Ishikawa (cell line): ENCODE measurements around the gene COX8A.

ENCODE experiments used
- CEBPB ChIP-seq: IDR thresholded peaks from 2 replicates; pipeline ENCODE4 v1.6.1; 2012
- CREB1 ChIP-seq: IDR thresholded peaks from 2 replicates; pipeline ENCODE4 v1.6.1; 2012; ENCODE audit warnings: low read depth
- EGR1 ChIP-seq: IDR thresholded peaks from 2 replicates; pipeline ENCODE4 v1.6.1; 2012
- EP300 ChIP-seq: IDR thresholded peaks from 2 replicates; pipeline ENCODE4 v1.6.1; 2012; ENCODE audit warnings: borderline replicate concordance
- FOXM1 ChIP-seq: IDR thresholded peaks from 2 replicates; pipeline ENCODE4 v1.6.1; 2012; ENCODE audit warnings: low read depth, borderline replicate concordance
- NFIC ChIP-seq: IDR thresholded peaks from 2 replicates; pipeline ENCODE4 v1.6.1; 2012
- RAD21 ChIP-seq: IDR thresholded peaks from 2 replicates; pipeline ENCODE4 v1.6.1; 2012; ENCODE audit warnings: low read depth
- TAF1 ChIP-seq: IDR thresholded peaks from 2 replicates; pipeline ENCODE4 v1.6.1; 2012; ENCODE audit warnings: low read depth, mild to moderate bottlenecking
- TCF12 ChIP-seq: IDR thresholded peaks from 2 replicates; pipeline ENCODE4 v1.6.1; 2012; ENCODE audit warnings: low read depth
- TEAD4 ChIP-seq: IDR thresholded peaks from 2 replicates; pipeline ENCODE4 v1.6.1; 2012
- YY1 ChIP-seq: IDR thresholded peaks from 2 replicates; pipeline ENCODE4 v1.6.1; 2012; ENCODE audit warnings: low read depth
- ZBTB7A ChIP-seq: IDR thresholded peaks from 2 replicates; pipeline ENCODE4 v1.6.1; 2012; ENCODE audit warnings: low read depth
- TF ChIP-seq, protein P1 (sequence below): IDR thresholded peaks from 2 replicates; pipeline ENCODE4 v1.6.1; 2012
- TF ChIP-seq, protein P2 (sequence below): IDR thresholded peaks from 2 replicates; pipeline ENCODE4 v1.6.1; 2012
- TF ChIP-seq, protein P3 (sequence below): IDR thresholded peaks from 2 replicates; pipeline ENCODE4 v1.6.1; 2012; ENCODE audit warnings: low read depth, mild to moderate bottlenecking

The COX8A gene

DNA sequence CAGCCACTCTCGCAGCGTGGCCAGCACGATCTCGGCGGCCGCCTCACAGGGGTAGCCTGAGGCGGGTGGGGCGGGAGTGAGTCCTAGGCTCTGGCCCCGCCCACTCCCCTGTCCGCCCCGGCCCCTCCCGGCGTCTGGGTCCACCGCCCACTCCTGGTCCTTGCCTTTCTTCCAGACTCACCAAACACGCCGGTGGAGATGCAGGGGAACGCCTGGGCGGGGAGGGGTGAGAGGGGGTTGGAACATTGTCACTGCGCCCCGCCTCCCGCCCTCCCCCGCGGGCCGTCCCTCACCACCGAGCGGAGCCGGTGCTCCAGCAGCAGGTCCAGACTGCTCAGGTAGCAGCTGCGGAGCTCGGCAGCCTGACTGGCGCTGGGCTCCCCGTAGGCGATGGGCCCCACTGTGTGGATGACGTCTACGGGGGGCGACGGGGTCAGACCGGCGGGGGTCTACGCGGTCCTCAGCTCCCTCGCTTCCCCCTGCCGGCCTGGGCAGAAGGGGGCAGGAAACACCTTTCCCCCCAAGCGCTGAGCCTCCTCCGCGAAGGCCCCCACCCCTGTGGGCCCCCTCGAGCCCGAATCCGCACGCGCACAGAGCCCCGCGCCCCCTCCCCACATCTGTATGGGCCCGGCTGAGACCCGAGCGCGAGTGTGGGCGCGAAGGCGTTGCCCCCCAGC lies 25.1 kb downstream of the COX8A start:
- TF ChIP-seq FOXM1, result no peak
- no peak for TF ChIP-seq TAF1
- TF ChIP-seq ZBTB7A, result no peak
- no peak for TF ChIP-seq EGR1
- no peak for TF ChIP-seq EP300
- TF ChIP-seq TEAD4, result no peak
- TF ChIP-seq CREB1, result no peak
- TF ChIP-seq RAD21, result no peak
- no peak for TF ChIP-seq TCF12
- no peak for TF ChIP-seq CEBPB
- TF ChIP-seq, protein P1, sequence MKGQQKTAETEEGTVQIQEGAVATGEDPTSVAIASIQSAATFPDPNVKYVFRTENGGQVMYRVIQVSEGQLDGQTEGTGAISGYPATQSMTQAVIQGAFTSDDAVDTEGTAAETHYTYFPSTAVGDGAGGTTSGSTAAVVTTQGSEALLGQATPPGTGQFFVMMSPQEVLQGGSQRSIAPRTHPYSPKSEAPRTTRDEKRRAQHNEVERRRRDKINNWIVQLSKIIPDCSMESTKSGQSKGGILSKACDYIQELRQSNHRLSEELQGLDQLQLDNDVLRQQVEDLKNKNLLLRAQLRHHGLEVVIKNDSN, result no peak
- TF ChIP-seq, protein P2, sequence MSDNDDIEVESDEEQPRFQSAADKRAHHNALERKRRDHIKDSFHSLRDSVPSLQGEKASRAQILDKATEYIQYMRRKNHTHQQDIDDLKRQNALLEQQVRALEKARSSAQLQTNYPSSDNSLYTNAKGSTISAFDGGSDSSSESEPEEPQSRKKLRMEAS, result no peak
- TF ChIP-seq, protein P3, sequence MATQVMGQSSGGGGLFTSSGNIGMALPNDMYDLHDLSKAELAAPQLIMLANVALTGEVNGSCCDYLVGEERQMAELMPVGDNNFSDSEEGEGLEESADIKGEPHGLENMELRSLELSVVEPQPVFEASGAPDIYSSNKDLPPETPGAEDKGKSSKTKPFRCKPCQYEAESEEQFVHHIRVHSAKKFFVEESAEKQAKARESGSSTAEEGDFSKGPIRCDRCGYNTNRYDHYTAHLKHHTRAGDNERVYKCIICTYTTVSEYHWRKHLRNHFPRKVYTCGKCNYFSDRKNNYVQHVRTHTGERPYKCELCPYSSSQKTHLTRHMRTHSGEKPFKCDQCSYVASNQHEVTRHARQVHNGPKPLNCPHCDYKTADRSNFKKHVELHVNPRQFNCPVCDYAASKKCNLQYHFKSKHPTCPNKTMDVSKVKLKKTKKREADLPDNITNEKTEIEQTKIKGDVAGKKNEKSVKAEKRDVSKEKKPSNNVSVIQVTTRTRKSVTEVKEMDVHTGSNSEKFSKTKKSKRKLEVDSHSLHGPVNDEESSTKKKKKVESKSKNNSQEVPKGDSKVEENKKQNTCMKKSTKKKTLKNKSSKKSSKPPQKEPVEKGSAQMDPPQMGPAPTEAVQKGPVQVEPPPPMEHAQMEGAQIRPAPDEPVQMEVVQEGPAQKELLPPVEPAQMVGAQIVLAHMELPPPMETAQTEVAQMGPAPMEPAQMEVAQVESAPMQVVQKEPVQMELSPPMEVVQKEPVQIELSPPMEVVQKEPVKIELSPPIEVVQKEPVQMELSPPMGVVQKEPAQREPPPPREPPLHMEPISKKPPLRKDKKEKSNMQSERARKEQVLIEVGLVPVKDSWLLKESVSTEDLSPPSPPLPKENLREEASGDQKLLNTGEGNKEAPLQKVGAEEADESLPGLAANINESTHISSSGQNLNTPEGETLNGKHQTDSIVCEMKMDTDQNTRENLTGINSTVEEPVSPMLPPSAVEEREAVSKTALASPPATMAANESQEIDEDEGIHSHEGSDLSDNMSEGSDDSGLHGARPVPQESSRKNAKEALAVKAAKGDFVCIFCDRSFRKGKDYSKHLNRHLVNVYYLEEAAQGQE, result no peak

DNA sequence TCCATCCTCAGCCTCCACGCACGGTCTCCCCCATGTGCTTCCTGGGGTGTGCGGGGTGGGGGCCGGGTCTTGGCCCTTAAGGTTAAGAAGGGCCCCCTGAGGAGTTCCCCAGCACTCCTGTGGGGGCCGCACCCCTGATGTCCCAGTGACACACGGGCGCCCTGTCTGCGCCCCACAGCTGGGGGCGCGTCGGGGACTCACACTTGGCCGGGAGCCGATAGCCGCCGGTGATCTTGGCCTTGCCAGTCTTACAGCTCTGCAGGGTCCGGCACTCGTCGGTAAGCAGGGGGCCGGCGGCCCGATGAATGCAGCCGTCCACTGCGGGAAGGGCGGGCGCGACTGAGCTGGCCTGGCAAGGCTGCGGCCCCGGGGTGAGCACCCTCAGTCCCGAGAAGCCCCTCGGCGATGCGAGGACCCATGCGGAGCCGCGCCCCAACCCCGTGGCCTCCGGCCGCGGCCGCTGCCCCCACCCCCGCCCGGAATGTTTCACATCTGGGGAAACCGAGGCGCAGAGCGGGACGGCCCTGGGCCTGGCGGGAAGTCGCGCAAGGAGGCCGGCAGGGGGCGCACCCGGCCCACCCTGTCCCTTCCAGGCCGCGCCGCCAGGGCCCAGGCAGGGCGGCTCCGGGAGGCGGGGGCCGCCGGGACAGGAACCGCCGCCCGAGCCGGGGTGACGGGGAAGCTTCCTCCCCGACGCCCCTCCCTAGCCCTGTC lies 25.8 kb downstream of the COX8A start:
- no peak for TF ChIP-seq TCF12
- TF ChIP-seq TEAD4, result no peak
- TF ChIP-seq TAF1, result no peak
- TF ChIP-seq EGR1, result no peak
- TF ChIP-seq, protein P1, result no peak
- TF ChIP-seq YY1, result no peak
- no peak for TF ChIP-seq ZBTB7A
- no peak for TF ChIP-seq FOXM1
- no peak for TF ChIP-seq NFIC

DNA sequence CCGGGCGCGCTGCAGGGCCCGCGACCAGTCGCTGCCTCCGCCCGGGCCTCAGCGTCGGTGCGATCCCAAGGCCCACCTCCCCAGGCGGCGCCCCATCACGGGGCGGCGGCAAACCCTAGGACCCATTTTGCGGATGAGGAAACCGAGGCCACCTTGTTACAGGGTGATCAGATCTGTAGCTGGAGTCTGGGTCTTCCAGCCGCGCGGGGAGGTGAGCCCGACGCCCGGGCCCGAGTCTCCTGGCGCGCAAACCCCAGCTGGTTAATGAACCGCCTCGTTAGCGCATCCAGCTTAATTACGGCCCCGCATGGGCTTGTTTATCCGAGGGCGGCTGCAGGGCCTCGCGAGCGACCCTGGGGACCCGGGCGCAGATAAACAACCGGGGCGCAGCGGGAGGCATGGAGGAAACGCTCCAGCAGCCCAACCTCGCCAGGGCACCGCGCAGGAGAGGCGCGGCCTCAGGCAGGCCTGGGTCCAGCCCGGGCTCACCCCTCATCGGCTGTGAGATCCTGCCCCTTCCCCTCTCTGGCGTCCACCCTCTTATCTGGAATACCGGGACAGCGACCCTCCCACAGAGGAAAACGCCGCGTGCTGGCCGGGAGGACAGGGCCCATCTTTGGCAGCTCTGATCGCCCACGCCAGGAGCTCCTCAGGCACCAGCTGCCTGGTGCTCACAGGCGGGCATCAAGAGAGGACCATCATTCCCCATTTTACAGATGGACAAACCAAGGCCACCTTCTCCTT lies 26.5 kb downstream of the COX8A start:
- TF ChIP-seq, protein P1, result no peak
- TF ChIP-seq ZBTB7A, result no peak
- TF ChIP-seq TCF12, result no peak
- TF ChIP-seq, protein P3, result no peak
- TF ChIP-seq CEBPB, result no peak
- TF ChIP-seq NFIC, result no peak
- no peak for TF ChIP-seq CREB1
- TF ChIP-seq EGR1, result no peak
- TF ChIP-seq RAD21, result no peak
- no peak for TF ChIP-seq YY1
- TF ChIP-seq TEAD4, result no peak
- no peak for TF ChIP-seq EP300
- TF ChIP-seq, protein P2, result no peak
- no peak for TF ChIP-seq FOXM1

DNA sequence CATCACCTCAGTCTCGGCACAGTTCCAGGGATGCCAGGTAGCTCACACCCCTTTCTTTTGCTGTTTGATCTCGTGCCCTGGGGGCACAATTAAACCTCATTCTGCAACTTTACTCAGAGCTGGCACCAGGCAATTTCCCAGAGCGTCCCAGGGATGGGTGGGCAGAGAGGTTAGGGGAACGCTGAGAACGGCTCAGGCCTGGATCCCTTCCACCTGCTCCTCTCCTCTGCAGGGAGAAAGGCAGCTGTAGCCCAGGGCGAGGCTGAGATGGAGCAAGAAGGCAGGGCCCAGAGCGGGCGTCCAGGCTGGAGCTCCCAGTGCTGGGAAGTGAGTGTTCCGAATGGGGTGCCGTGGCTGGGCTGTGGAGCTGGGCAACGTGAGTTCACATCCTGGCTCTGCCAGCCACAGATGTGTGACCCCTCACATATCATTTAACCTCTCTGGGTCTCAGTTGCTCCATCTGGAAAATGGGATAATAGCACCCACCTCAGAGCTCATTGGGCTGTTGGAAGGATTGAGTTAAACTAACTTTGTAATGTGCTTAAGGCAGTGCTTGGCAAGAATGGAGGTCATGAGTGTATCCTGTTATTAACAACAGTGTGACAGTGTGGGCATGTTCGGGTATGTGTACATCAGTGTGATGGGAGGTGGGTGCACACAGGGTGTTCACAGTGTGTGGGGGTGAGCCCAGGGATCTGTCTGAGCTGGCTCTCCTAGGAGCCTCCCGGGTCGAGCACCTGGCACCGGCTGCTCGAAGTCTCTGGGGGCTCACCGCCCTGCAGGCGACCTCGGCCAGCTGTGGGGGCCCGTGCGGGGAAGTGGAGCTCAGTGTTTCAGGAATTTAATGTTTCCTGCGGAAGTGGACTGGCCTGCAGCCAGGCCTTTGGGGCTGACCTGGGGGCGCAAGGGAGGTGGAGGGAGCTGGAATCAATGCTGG lies 27.3 kb downstream of the COX8A start:
- TF ChIP-seq, protein P3, result no peak
- TF ChIP-seq RAD21 (no peak), CREB1 (no peak), ZBTB7A (no peak), EGR1 (no peak), YY1 (no peak), CEBPB (no peak), TAF1 (no peak), TEAD4 (no peak), EP300 (no peak), FOXM1 (no peak), TCF12 (no peak), NFIC (no peak)
- TF ChIP-seq, protein P2, result no peak
- TF ChIP-seq, protein P1, result no peak
